HG02571 (cell line): ENCODE results near the gene ASCC3.

Experiments used
- ATAC-seq: cut with Tn5 transposase; IDR thresholded peaks from one replicate; pipeline ENCODE4 v1.9.1; 2021; ENCODE audit warnings: mild to moderate bottlenecking, moderate library complexity; ENCODE audit not compliant: unreplicated experiment

Gene ASCC3

GRCh38 chr6:100730001-100730980 lies 150.8 kb downstream of the ASCC3 start:
- ATAC-seq, result no peak

GRCh38 chr6:100726666-100727065 lies 154.5 kb downstream of the ASCC3 start:
- no peak for ATAC-seq

DNA sequence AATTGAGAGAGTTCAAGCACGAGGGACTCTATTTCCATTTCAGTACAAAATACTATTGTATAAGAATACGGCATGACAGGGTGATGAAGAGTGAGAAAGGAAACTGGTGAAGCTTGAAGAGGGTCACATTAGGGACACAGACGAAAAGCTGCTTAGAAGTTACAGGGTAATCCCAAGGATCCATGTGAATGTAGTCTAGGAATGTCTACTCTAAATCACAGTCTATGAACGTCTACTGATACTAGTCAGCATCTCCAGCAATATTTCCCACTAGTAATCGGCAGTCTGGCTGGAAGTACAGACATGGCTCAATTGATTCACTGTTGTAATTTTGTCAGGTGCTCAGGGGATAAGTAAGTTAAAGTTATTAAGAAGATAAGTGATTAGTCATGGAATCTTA lies 156.4 kb downstream of the ASCC3 start:
- no peak for ATAC-seq

- ATAC-seq, result no peak
Observed at GRCh38 chr6:100724222-100724621, 156.9 kb downstream of the ASCC3 start.

GRCh38 chr6:100721256-100721655 lies 159.9 kb downstream of the ASCC3 start:
- no peak for ATAC-seq

- no peak for ATAC-seq
Observed at GRCh38 chr6:100719883-100720682, 161.0 kb downstream of the ASCC3 start.

GRCh38 chr6:100712997-100713396 lies 168.1 kb downstream of the ASCC3 start:
- no peak for ATAC-seq

- ATAC-seq, result no peak
Observed at GRCh38 chr6:100706491-100706890, 174.6 kb downstream of the ASCC3 start.

- ATAC-seq, result no peak
Observed at GRCh38 chr6:100704961-100705360, 176.2 kb downstream of the ASCC3 start.

DNA sequence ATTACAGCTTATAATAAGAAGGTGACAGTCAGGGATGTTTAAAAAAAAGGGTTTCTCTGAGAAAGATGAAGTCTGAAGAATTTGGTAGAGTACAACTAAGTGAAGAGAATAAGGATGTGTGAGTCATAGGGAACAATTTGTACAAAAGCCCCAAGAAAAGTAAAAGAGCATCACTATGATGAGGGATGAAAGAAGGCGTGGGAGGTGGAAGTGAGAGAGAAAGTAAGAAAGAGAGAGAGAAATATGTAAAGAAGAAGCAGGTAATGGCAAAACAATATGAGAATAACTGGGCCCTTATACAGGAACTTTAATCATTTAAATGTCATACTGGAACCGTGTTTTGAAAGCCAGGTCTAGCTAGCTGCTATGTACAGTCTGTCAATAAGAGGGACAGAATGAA lies 179.4 kb downstream of the ASCC3 start:
- no peak for ATAC-seq

- no peak for ATAC-seq
Observed at GRCh38 chr6:100700009-100700408, 181.1 kb downstream of the ASCC3 start.

- ATAC-seq, result no peak
Observed at GRCh38 chr6:100695445-100695844, 185.7 kb downstream of the ASCC3 start.

DNA sequence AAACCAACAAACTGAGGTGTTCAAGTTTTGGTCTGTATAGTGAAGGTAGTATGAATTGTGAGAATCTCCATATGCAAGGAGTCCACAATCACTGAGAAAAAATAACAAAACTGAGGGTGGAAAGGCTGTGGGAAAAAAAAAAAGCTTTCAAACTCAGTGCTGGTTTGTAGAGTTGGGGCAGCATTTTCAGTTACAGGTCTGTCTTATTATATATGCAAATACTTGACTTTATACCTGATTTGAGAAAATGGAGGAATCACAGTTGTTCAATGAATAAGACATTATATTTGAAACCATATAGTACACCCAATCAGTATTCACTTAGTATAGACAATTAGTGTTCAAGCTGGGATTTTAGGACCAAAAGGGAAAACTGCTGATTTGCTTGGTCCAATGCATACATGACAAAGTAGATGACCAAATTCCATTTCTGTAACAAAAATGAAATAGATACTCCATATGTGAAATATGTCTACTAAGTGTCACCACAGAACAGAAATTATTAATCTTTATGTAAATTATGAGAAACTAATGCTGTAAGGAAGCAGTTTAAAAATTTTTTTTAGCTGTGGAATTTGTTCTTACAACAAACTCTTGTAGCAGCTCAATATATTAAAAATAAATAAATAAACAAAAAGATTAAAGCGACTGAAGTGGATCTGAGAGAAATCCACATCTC lies 187.7 kb downstream of the ASCC3 start:
- no peak for ATAC-seq

DNA sequence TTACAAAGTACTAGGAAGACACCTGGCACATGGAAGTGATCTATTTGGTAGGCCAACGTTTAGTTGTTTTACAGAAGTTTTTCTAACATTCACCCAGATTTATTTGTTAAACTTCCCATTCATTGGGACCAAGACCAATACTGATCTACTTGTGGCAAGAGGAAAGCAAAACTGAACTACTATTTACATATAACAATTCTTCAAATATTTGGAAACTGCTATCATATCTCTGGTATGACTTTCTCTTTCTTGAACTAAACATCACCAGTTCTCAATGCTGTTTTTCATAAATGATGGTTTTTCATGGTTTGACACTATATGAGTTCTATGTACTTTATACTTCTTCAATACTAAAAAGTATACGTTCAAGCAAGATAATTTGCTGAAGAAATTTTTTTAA lies 189.2 kb downstream of the ASCC3 start:
- ATAC-seq, result no peak

GRCh38 chr6:100686216-100686615 lies 194.9 kb downstream of the ASCC3 start:
- ATAC-seq, result no peak

DNA sequence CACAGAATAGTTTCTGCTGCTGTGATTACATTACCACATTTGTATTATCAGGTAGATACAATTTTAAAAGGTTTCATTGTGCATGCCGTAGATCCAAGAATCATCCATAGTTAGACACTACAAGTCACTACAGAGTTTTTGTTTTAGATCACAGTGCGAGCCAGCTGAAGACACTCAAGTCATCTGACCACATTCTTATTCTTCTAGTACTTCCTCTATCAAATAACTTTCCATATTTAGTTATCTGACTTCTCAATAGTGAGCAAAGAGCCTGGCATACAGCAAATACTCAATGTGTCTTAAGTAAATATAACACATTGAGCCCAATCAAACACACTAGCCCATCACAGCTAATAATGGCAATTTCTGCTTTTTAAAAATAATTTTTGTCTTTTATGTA lies 195.4 kb downstream of the ASCC3 start:
- no peak for ATAC-seq

GRCh38 chr6:100680163-100680562 lies 201.0 kb downstream of the ASCC3 start:
- no peak for ATAC-seq

DNA sequence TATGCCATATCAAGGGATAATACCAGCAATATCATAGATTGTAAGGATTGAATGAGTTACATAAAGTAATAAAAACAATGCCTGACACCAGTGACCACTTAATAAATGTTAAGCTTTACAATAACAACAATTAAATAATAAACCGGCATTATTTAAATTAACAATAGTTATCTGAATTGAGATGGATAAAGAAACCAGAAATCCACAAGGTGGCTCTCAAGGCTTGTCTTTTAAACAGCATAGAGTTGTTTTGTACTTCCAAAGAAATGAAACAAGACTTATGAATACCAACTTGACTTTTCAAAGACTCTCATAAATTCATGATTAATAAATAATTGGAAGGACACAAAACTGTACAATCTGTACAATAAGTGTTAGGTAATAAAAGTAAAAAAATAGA lies 203.1 kb downstream of the ASCC3 start:
- no peak for ATAC-seq

DNA sequence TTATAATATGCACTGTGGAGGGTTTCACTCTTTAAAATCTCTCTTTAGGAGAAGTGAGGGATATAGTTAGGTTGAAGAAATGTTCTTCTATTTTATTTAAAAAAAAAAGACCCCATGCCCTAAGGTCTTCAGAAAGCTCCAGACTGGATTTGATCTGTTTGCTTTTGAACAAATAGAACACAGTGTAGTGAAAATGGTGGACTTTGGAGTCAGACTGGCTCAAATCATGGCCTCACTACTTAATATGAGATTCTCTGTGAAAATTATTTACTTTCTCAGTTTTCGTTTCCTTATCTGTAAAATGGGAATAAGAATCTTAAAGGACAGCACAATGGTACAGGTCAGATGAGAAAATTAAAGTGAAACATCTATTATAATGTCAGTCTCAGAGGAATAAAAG lies 203.9 kb downstream of the ASCC3 start:
- no peak for ATAC-seq

GRCh38 chr6:100673641-100674040 lies 207.5 kb downstream of the ASCC3 start:
- no peak for ATAC-seq

DNA sequence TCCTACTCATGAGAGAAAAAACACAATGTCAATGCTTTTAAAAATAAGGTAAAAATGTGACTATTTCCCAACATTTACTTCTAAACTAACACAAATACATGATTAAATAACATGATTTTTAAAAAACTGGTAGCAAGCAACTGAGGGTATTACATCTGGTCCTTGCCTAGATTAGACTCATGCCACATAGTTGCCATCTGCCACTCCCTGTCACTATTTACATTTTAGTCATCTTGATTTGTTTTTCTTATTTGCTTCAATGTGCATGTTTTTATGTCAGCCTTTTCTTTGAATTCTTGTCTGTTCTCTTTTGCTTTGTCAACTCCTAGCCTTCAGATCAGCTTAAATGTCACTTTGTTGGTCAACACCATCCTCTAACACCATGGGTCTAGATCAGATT lies 209.4 kb downstream of the ASCC3 start:
- no peak for ATAC-seq
